SU-DHL-6 (cell line): ENCODE results near the gene LEF1.
A peak's percentile ranks its signal among the peaks of the same experiment; 100 is the strongest.

Experiments used
- H2AFZ ChIP-seq: fragments of 200-600 bp; sonication (generic); 2 replicates; pipeline ENCODE4 v1.6.1; 2014; ENCODE audit warnings: low read depth, mild to moderate bottlenecking, moderate library complexity, mixed read lengths, antibody characterized with exemption, low read length; ENCODE audit not compliant: severe bottlenecking
- H3F3A ChIP-seq: fragments of 200-600 bp; shearing (Covaris generic); 2 replicates; pipeline ENCODE4 v1.6.0; 2016; ENCODE audit warnings: antibody characterized with exemption, mild to moderate bottlenecking; ENCODE audit not compliant: insufficient read depth
- H3K27ac ChIP-seq: fragments of 200-600 bp; sonication (generic); 2 replicates; pipeline ENCODE4 v1.5.1; 2016; ENCODE audit warnings: low read depth, mild to moderate bottlenecking, low read length, moderate library complexity, mixed read lengths
- H3K27me3 ChIP-seq: fragments of 200-600 bp; sonication (generic), shearing (Covaris generic); 2 replicates; pipeline ENCODE4 v1.6.0; 2014; ENCODE audit warnings: mild to moderate bottlenecking, low read length
- H3K36me3 ChIP-seq: fragments of 200-600 bp; sonication (generic); 2 replicates; pipeline ENCODE4 v1.6.1; 2014; ENCODE audit warnings: mild to moderate bottlenecking, low read length, mixed read lengths
- H3K4me2 ChIP-seq: fragments of 300-600, 200-600 bp; shearing (Covaris generic), sonication (generic); 2 replicates; pipeline ENCODE4 v1.6.0; 2014; ENCODE audit warnings: low read length, low read depth, mild to moderate bottlenecking; ENCODE audit not compliant: poor library complexity, severe bottlenecking
- H3K4me3 ChIP-seq: fragments of 200-600 bp; sonication (generic); 2 replicates; pipeline ENCODE4 v1.5.1; 2014; ENCODE audit warnings: antibody characterized with exemption, low read length, mild to moderate bottlenecking, mixed read lengths; ENCODE audit not compliant: insufficient read depth, poor library complexity, severe bottlenecking
- H3K79me2 ChIP-seq: fragments of 200-600 bp; sonication (generic); 2 replicates; pipeline ENCODE4 v1.6.1; 2014; ENCODE audit warnings: mild to moderate bottlenecking, low read length, moderate library complexity; ENCODE audit not compliant: insufficient read depth
- H3K9ac ChIP-seq: fragments of 200-600 bp; sonication (generic); 2 replicates; pipeline ENCODE4 v1.7.0; 2014; ENCODE audit warnings: mild to moderate bottlenecking, low read length
- H3K9me2 ChIP-seq: fragments of 200-600 bp; sonication (generic); replicated peaks from 2 replicates; pipeline ENCODE4 v1.6.1; 2014; ENCODE audit warnings: low read length; ENCODE audit not compliant: insufficient read depth
- H3K9me3 ChIP-seq: fragments of 200-600 bp; sonication (generic); 2 replicates; pipeline ENCODE4 v1.6.1; 2014; ENCODE audit warnings: low read length, mixed read lengths; ENCODE audit not compliant: insufficient read depth
- H4K20me1 ChIP-seq: fragments of 200-600 bp; sonication (generic); 2 replicates; pipeline ENCODE4 v1.6.1; 2014; ENCODE audit warnings: low read depth, mild to moderate bottlenecking, antibody characterized with exemption, low read length, moderate library complexity, mixed read lengths
- CTCF ChIP-seq: fragments of 200-600 bp; sonication (generic); IDR thresholded peaks from one replicate; pipeline ENCODE4 v1.5.1; 2017; ENCODE audit warnings: antibody characterized with exemption, mild to moderate bottlenecking, low read length, moderate library complexity; ENCODE audit not compliant: insufficient read depth, poor library complexity, severe bottlenecking
- EZH2phosphoT487 ChIP-seq: fragments of 200-600 bp; sonication (generic), shearing (Covaris generic); conservative IDR thresholded peaks from 2 replicates; pipeline ENCODE4 v1.6.1; 2018; ENCODE audit warnings: mild to moderate bottlenecking, antibody characterized with exemption, low read length, moderate library complexity, mixed read lengths

Gene LEF1

GRCh38 chr4:108072300-108072699, 96.4 kb downstream of the LEF1 start:
- Histone ChIP-seq H3K4me3 (no peak overlapping the region), H2AFZ (no peak overlapping the region), H3K4me2 (peak overlapping the region; percentile 34), H3K36me3 (no peaks in the 10 kb centered on the region), H3K9ac (peak overlapping the region; percentile 20; the same call in 1 of the 2 replicates), H4K20me1 (no peaks in the 10 kb centered on the region), H3F3A (peaks cover 14% of the 10 kb centered on the region; the same call in 1 of the 2 replicates), H3K27ac (peak overlapping the region; percentile 80), H3K9me3 (no peaks in the 10 kb centered on the region), H3K27me3 (no peaks in the 10 kb centered on the region), H3K79me2 (no peaks in the 10 kb centered on the region), H3K9me2 (no peaks in the 10 kb centered on the region)
- TF ChIP-seq EZH2phosphoT487: no peak
- no peak for TF ChIP-seq CTCF

- Histone ChIP-seq H3K27ac (no peak overlapping the region), H3K27me3 (no peaks in the 10 kb centered on the region), H3K79me2 (no peaks in the 10 kb centered on the region), H3K9me2 (no peaks in the 10 kb centered on the region), H3K9me3 (no peaks in the 10 kb centered on the region), H3K4me2 (no peak overlapping the region), H4K20me1 (no peaks in the 10 kb centered on the region), H3F3A (peaks cover 14% of the 10 kb centered on the region; the same call in 1 of the 2 replicates), H3K36me3 (no peaks in the 10 kb centered on the region), H2AFZ (no peak overlapping the region), H3K4me3 (no peak overlapping the region), H3K9ac (no peak overlapping the region)
- no peak for TF ChIP-seq CTCF
- no peak for TF ChIP-seq EZH2phosphoT487
These were observed 98.0 kb downstream of the LEF1 start for GRCh38 chr4:108070775-108071174.

GRCh38 chr4:108068442-108068841, 100.3 kb downstream of the LEF1 start:
- Histone ChIP-seq H2AFZ (no peak overlapping the region), H4K20me1 (no peaks in the 10 kb centered on the region), H3K9me2 (no peaks in the 10 kb centered on the region), H3K27me3 (no peaks in the 10 kb centered on the region), H3K9ac (no peak overlapping the region), H3K4me2 (no peak overlapping the region), H3K9me3 (no peaks in the 10 kb centered on the region), H3F3A (peaks cover 12% of the 10 kb centered on the region; the same call in 1 of the 2 replicates), H3K4me3 (no peak overlapping the region), H3K36me3 (no peaks in the 10 kb centered on the region; the same call in 1 of the 2 replicates), H3K27ac (no peak overlapping the region), H3K79me2 (no peaks in the 10 kb centered on the region)
- TF ChIP-seq EZH2phosphoT487 (no peak), CTCF (no peak)
